MCF 10A (cell line): ENCODE results near the gene ATP5PO. TPM values are rescaled to one million over a fixed set of nuclear protein-coding genes. Genes with fewer than 3 reads are reported as not detected.

Experiments used
- BruUV-seq: library from RNA; stranded (reverse); fragments of 400-500 nt; replicated peaks from 2 replicates; lab custom pipeline; 2021; lab: Mats Ljungman, UMichigan
- CTCF ChIA-PET: fragments of 300-600 bp; sonication (Branson Sonifier 250); formaldehyde crosslinking; extraction: SDS; loops from one replicate; lab custom pipeline; 2021; ENCODE audit warnings: antibody characterized with exemption, inconsistent platforms; lab: Yijun Ruan, JAX
- POLR2A ChIA-PET: fragments of 300-600, 350-650 bp; sonication (Branson Sonifier 250); formaldehyde crosslinking; extraction: SDS; loops from one replicate; lab custom pipeline; 2020; ENCODE audit warnings: antibody characterized with exemption, inconsistent platforms; lab: Yijun Ruan, JAX
- DNase-seq: peaks from one replicate; pipeline ENCODE4 v3.0.0-alpha.2; 2018; ENCODE audit not compliant: unreplicated experiment
- H3K27ac Mint-ChIP-seq: one replicate; pipeline ENCODE4 v1.8.0; 2022; ENCODE audit warnings: mild to moderate bottlenecking, low read depth, mixed read lengths; ENCODE audit not compliant: unreplicated experiment
- H3K27me3 Mint-ChIP-seq: one replicate; pipeline ENCODE4 v1.8.0; 2022; ENCODE audit warnings: mixed read lengths; ENCODE audit not compliant: insufficient read depth, unreplicated experiment
- H3K36me3 Mint-ChIP-seq: one replicate; pipeline ENCODE4 v1.8.0; 2022; ENCODE audit warnings: mild to moderate bottlenecking, moderate library complexity, mixed read lengths; ENCODE audit not compliant: insufficient read depth, unreplicated experiment
- H3K4me1 Mint-ChIP-seq: one replicate; pipeline ENCODE4 v1.8.0; 2022; ENCODE audit warnings: mixed read lengths; ENCODE audit not compliant: insufficient read depth, unreplicated experiment
- H3K4me3 Mint-ChIP-seq: one replicate; pipeline ENCODE4 v1.8.0; 2022; ENCODE audit warnings: mild to moderate bottlenecking, moderate library complexity, mixed read lengths; ENCODE audit not compliant: unreplicated experiment
- H3K9me3 Mint-ChIP-seq: one replicate; pipeline ENCODE4 v1.8.0; 2022; ENCODE audit warnings: mixed read lengths; ENCODE audit not compliant: unreplicated experiment
- CTCF ChIP-seq: fragments of 200-600 bp; IDR thresholded peaks from one replicate; pipeline ENCODE4 v1.8.0; 2022; ENCODE audit warnings: antibody characterized with exemption, mild to moderate bottlenecking; ENCODE audit not compliant: unreplicated experiment
- intact Hi-C: fragments of 100-400 bp; cut with micrococcal nuclease; formaldehyde crosslinking; loops from 2 replicates; pipeline ENCODE4 v1.14.1; 2022
- total RNA-seq: library from RNA; stranded (reverse); gene quantifications from 2 replicates; pipeline ENCODE4 v1.2.3, GENCODE V29; 2022

Gene ATP5PO
- total RNA-seq, 1 experiment from 2014 or later: 196 TPM

DNA sequence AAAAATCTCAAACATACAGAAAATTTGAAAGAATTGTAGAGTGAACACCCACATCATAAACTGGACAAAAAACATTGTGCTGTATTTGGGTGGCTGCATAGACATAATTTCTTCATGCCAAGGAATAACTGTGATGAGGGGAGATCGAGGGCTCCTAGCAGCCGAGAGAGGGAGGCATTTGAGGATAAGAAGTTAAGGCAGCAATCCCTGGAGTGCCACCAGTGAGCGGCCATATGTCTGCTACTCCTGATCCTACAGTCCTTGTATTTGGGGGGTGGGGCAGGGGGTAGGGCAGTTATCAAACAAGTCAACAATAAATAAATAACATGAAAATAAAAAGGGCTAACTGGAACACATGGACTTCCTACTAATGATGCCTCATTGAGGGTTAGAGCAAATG, 54.5 kb downstream of the ATP5PO start:
- no TSS peak for BruUV-seq
- H3K27ac Mint-ChIP-seq: no peak overlapping the region
- intact Hi-C loops: no loop called here
- H3K4me3 Mint-ChIP-seq: no peak overlapping the region
- H3K9me3 Mint-ChIP-seq: no peaks in the 10 kb centered on the region
- DNase-seq: no peak
- no peaks in the 10 kb centered on the region for H3K27me3 Mint-ChIP-seq
- H3K4me1 Mint-ChIP-seq: no peaks in the 10 kb centered on the region
- ChIA-PET CTCF (no interaction called here), POLR2A (no interaction called here)
- no peaks in the 10 kb centered on the region for H3K36me3 Mint-ChIP-seq
- TF ChIP-seq CTCF: no peak

DNA sequence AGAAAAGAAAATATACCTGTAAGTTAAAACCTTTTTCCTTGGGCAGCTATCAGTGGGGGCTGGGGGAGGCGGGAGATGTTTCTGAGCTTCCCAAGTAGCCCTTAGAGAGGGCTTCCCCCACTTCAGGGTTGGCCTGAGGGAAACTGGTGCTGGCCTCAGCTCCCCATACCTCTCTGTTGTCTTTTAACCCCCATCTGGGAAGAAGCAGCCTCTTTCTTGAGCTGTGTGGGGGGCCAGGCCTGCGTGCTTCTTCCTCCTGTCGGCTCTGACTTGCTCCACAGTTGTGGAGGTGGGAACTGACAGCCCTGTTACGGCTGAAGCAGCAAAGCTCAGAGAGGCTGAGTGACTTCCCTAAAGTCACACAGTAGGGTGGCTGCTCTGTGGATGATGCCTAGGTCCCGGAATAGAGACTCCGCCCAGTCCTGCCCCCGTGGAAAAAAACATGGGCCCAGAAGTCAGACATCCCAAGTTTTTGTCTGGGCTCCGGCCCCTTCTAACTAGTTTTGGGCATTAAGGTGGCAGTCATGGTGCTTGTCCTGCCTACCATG, 55.2 kb downstream of the ATP5PO start:
- no TSS peak for BruUV-seq
- Mint-ChIP-seq H3K27me3 (no peaks in the 10 kb centered on the region), H3K4me1 (no peaks in the 10 kb centered on the region), H3K27ac (no peak overlapping the region), H3K9me3 (no peaks in the 10 kb centered on the region), H3K4me3 (no peak overlapping the region), H3K36me3 (no peaks in the 10 kb centered on the region)
- CTCF ChIA-PET: interaction anchor here (0.6 kb wide), 1 partner anchor 35 kb away, joined by 3 read pairs; no protein-coding TSS in a partner anchor
- no peak for DNase-seq
- POLR2A ChIA-PET: no interaction called here
- intact Hi-C loops: no loop called here
- TF ChIP-seq CTCF: no peak

- H3K4me3 Mint-ChIP-seq: no peak overlapping the region
- no peak for TF ChIP-seq CTCF
- intact Hi-C loops: no loop called here
- no TSS peak for BruUV-seq
- no peaks in the 10 kb centered on the region for H3K9me3 Mint-ChIP-seq
- CTCF ChIA-PET: interaction anchor here (0.6 kb wide), 1 partner anchor 36 kb away, joined by 3 read pairs; no protein-coding TSS in a partner anchor
- POLR2A ChIA-PET: no interaction called here
- no peak for DNase-seq
- H3K4me1 Mint-ChIP-seq: peaks cover 7% of the 10 kb centered on the region
- H3K36me3 Mint-ChIP-seq: no peaks in the 10 kb centered on the region
- H3K27ac Mint-ChIP-seq: no peak overlapping the region
- H3K27me3 Mint-ChIP-seq: no peaks in the 10 kb centered on the region
These were observed 56.1 kb downstream of the ATP5PO start for GRCh38 chr21:33859373-33860102.

DNA sequence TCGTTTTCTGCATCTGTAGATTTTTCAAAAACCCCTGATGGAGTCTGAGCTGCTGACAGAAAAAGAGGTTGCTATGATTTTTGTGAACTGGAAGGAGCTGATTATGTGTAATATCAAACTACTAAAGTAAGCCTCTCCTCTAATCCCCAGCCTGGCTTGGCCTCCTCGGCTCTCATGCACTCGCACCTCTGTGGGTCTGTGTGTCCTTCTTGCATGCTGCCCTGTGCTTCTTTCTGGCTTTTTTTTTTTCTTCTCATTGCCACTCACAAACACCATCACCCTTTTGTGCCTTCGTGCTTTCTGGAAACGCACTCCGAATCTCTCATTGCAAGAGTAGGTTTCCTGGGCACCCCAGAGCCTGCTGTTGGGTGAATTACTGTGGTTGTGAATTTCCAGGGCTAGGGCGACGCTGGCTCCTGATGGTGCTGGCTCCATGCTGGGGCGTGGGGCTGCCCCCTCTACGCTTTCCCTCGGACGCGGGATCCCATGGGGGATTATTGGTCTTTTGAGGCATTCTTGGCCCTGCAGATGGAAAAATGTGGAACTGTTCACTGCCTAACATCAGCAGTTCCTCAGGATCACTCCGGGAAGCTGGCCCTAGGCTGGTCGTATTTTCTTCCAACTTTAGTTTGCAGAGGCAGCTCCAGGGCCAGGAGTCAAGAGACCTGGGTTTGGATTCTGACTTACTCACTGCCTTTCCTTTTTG, 56.8 kb downstream of the ATP5PO start:
- DNase-seq: no peak
- BruUV-seq: no TSS peak
- Mint-ChIP-seq H3K4me3 (no peak overlapping the region), H3K4me1 (peaks cover 14% of the 10 kb centered on the region), H3K27me3 (no peaks in the 10 kb centered on the region), H3K9me3 (no peaks in the 10 kb centered on the region), H3K36me3 (no peaks in the 10 kb centered on the region), H3K27ac (no peak overlapping the region)
- CTCF ChIA-PET: no interaction called here
- POLR2A ChIA-PET: interaction anchor here (0.7 kb wide), 1 partner anchor 233 kb away, joined by 4 read pairs; no protein-coding TSS in a partner anchor
- intact Hi-C loops: no loop called here
- no peak for TF ChIP-seq CTCF
